Common myeloid progenitor, CD34-positive (primary cell): ENCODE measurements around the gene GSAP.

Experiments used
- CTCF ChIA-PET: fragments of 350-600 bp; sonication (Branson Sonifier 250); formaldehyde crosslinking; loops from one replicate; lab custom pipeline; 2021; ENCODE audit warnings: antibody characterized with exemption; lab: Charles Lee
- POLR2A ChIA-PET: fragments of 350-600 bp; sonication (Branson Sonifier 250); formaldehyde crosslinking; loops from one replicate; lab custom pipeline; 2021; ENCODE audit warnings: antibody characterized with exemption; lab: Charles Lee
- DNase-seq, 3 donors: peaks; one replicate each; pipeline versions ENCODE4 v3.0.0 to v3.0.0-alpha.2; 2013
- H3K27ac ChIP-seq, 2 experiments: 1 replicate in 1 of 2; 2 replicates in 1 of 2; pipeline ENCODE4 v1.7.0; 2013; ENCODE audit warnings: inconsistent platforms in 2 of 2, low read length in 2 of 2, mild to moderate bottlenecking in 2 of 2, low read depth in 1 of 2, moderate library complexity in 1 of 2; ENCODE audit not compliant: severe bottlenecking in 2 of 2, insufficient read depth in 1 of 2, poor library complexity in 1 of 2
- H3K27me3 ChIP-seq, 5 experiments: replicated peaks in 2 of 5; 1 replicate in 3 of 5; 2 replicates in 2 of 5; pipeline versions ENCODE4 v1.6.1 to v1.7.0; 2013; ENCODE audit warnings: low read length in 4 of 5, mild to moderate bottlenecking in 2 of 5, moderate library complexity in 2 of 5, inconsistent platforms in 1 of 5; ENCODE audit not compliant: insufficient read depth in 5 of 5, control insufficient read depth in 4 of 5
- H3K36me3 ChIP-seq, 4 experiments: 1 replicate in 2 of 4; 2 replicates in 2 of 4; pipeline versions ENCODE4 v1.6.1 to v1.7.0; 2013; ENCODE audit warnings: low read length in 3 of 4, control low read depth in 1 of 4, mild to moderate bottlenecking in 1 of 4; ENCODE audit not compliant: control insufficient read depth in 4 of 4, insufficient read depth in 4 of 4
- H3K4me1 ChIP-seq, 4 experiments: 1 replicate in 3 of 4; 2 replicates in 1 of 4; pipeline versions ENCODE4 v1.6.1 to v1.7.1; 2013; ENCODE audit warnings: low read length in 3 of 4, mild to moderate bottlenecking in 3 of 4, control low read depth in 1 of 4, inconsistent platforms in 1 of 4, moderate library complexity in 1 of 4; ENCODE audit not compliant: control insufficient read depth in 4 of 4, insufficient read depth in 4 of 4; ENCODE audit errors: control extremely low read depth in 1 of 4
- H3K4me3 ChIP-seq, 7 experiments: 1 replicate in 4 of 7; 2 replicates in 3 of 7; pipeline versions ENCODE4 v1.5.1 to v1.7.0; 2013; ENCODE audit warnings: mild to moderate bottlenecking in 7 of 7, low read length in 6 of 7, moderate library complexity in 6 of 7, inconsistent platforms in 2 of 7, low read depth in 2 of 7, control low read depth in 1 of 7; ENCODE audit not compliant: insufficient read depth in 4 of 7, control insufficient read depth in 1 of 7; ENCODE audit errors: extremely low read depth in 1 of 7
- H3K9me3 ChIP-seq, 5 experiments: 1 replicate in 4 of 5; 2 replicates in 1 of 5; pipeline versions ENCODE4 v1.6.1 to v1.7.1; 2013; ENCODE audit warnings: low read length in 4 of 5, mild to moderate bottlenecking in 2 of 5, inconsistent platforms in 1 of 5, low read depth in 1 of 5, moderate library complexity in 1 of 5; ENCODE audit not compliant: control insufficient read depth in 4 of 5, insufficient read depth in 2 of 5; ENCODE audit errors: control extremely low read depth in 1 of 5
- WGBS: methylation state at CpG from one replicate; pipeline ENCODE4 v1.1.5; 2013; ENCODE audit not compliant: insufficient coverage; 5-methylcytosine and 5-hydroxymethylcytosine counted together

Gene GSAP

GRCh38 chr7:77459311-77459726, 43.2 kb upstream of the GSAP start:
- no peaks in the 10 kb centered on the region for H3K36me3 ChIP-seq
- no peak overlapping the region for H3K27ac ChIP-seq
- H3K4me1 ChIP-seq = peaks cover 0 to 9% (median 1%) of the 10 kb centered on the region in 4 experiments
- no peak overlapping the region for H3K4me3 ChIP-seq
- ChIA-PET POLR2A (no interaction called here), CTCF (no interaction called here)
- WGBS = no CpG with 5 or more reads among the region's 2 CpGs
- no peak for DNase-seq
- no peaks in the 10 kb centered on the region for H3K9me3 ChIP-seq
- no peaks in the 10 kb centered on the region for H3K27me3 ChIP-seq

- Histone ChIP-seq H3K27me3 (no peaks in the 10 kb centered on the region), H3K27ac (no peak overlapping the region), H3K9me3 (no peaks in the 10 kb centered on the region), H3K4me1 (peaks cover 0 to 9% (median 2%) of the 10 kb centered on the region in 4 experiments), H3K36me3 (no peaks in the 10 kb centered on the region), H3K4me3 (no peak overlapping the region)
- WGBS = no CpG with 5 or more reads among the region's 3 CpGs
- ChIA-PET POLR2A (no interaction called here), CTCF (no interaction called here)
- no peak for DNase-seq
These were observed 42.6 kb upstream of the GSAP start for GRCh38 chr7:77458786-77459185.

DNA sequence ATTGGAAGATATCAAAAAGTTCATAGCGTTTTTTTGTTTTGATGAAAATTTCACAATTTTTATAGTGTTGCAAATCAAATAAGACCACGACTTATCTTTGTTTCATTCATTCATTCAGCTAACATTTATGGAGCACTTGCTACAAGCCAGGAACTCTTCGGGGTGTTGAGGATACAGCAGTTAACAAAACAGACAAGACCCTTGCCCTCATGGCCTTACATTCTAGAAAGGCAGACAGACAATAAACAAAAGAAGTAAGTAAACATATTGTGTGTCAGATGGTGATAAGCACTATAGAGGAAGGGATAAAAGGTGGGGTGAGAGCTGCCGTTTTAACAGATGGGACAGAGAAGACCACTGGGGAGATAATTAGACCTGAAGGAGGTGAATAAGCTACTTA, 41.6 kb upstream of the GSAP start:
- Histone ChIP-seq H3K9me3 (no peaks in the 10 kb centered on the region), H3K36me3 (no peaks in the 10 kb centered on the region), H3K4me3 (no peak overlapping the region), H3K4me1 (peaks cover 0 to 9% (median 4%) of the 10 kb centered on the region in 4 experiments), H3K27me3 (no peaks in the 10 kb centered on the region), H3K27ac (no peak overlapping the region)
- ChIA-PET CTCF (interaction anchor here (0.6 kb wide), 1 partner anchor 600 kb away, joined by 3 read pairs; no protein-coding TSS in a partner anchor), POLR2A (no interaction called here)
- DNase-seq = no peak
- WGBS = 94% methylated on average over 3 of the region's 4 CpGs

GRCh38 chr7:77456696-77457095, 40.5 kb upstream of the GSAP start:
- peaks cover 0 to 9% (median 4%) of the 10 kb centered on the region in 4 experiments for H3K4me1 ChIP-seq
- H3K27me3 ChIP-seq = no peaks in the 10 kb centered on the region
- ChIA-PET POLR2A (no interaction called here), CTCF (no interaction called here)
- H3K27ac ChIP-seq = no peak overlapping the region
- no peaks in the 10 kb centered on the region for H3K36me3 ChIP-seq
- WGBS = 43% methylated on average over 2 of the region's 4 CpGs
- H3K4me3 ChIP-seq = no peak overlapping the region
- no peaks in the 10 kb centered on the region for H3K9me3 ChIP-seq
- no peak for DNase-seq

DNA sequence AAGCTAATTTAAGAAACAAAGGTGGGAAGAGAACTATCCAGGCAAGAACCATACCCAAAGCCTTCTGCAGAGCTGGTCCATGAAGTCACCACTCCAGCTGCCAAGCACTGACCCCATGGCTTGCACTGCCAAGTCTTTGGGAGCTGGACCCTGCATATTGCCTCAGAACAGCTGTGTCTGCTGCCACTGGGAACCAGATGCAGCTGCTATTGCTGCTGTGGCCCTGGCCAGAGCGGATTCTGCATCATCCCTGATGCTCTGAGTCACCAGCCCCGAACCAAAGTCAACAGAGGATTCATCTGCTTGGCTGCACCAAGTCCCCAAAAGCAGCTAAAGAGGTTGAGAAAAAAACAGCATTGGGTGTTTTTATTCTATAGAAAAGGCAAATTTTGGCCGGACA, 39.2 kb upstream of the GSAP start:
- no peaks in the 10 kb centered on the region for H3K9me3 ChIP-seq
- POLR2A ChIA-PET = no interaction called here
- no peaks in the 10 kb centered on the region for H3K27me3 ChIP-seq
- no peaks in the 10 kb centered on the region for H3K36me3 ChIP-seq
- CTCF ChIA-PET = no interaction called here
- H3K4me1 ChIP-seq = peaks cover 0 to 9% (median 4%) of the 10 kb centered on the region in 4 experiments
- DNase-seq = no peak
- H3K27ac ChIP-seq = no peak overlapping the region
- no peak overlapping the region for H3K4me3 ChIP-seq
- whole genome bisulfite sequencing = 90% methylated on average over 2 of the region's 3 CpGs

GRCh38 chr7:77454802-77455201, 38.7 kb upstream of the GSAP start:
- 100% methylated on average over 2 of the region's 4 CpGs for WGBS
- no peak overlapping the region for H3K27ac ChIP-seq
- no peak overlapping the region for H3K4me3 ChIP-seq
- ChIA-PET CTCF (no interaction called here), POLR2A (no interaction called here)
- peaks cover 0 to 7% (median 4%) of the 10 kb centered on the region in 4 experiments for H3K4me1 ChIP-seq
- H3K27me3 ChIP-seq = no peaks in the 10 kb centered on the region
- no peaks in the 10 kb centered on the region for H3K36me3 ChIP-seq
- H3K9me3 ChIP-seq = no peaks in the 10 kb centered on the region
- DNase-seq = no peak

- no peak for DNase-seq
- no peaks in the 10 kb centered on the region for H3K27me3 ChIP-seq
- POLR2A ChIA-PET = no interaction called here
- CTCF ChIA-PET = interaction anchor here (1.3 kb wide), 1 partner anchor 14 kb away, joined by 4 read pairs; no protein-coding TSS in a partner anchor
- H3K36me3 ChIP-seq = no peaks in the 10 kb centered on the region
- WGBS = 74% methylated on average over 2 of the region's 2 CpGs
- H3K4me3 ChIP-seq = no peak overlapping the region
- H3K27ac ChIP-seq = no peak overlapping the region
- H3K4me1 ChIP-seq = peaks cover 0 to 7% (median 4%) of the 10 kb centered on the region in 4 experiments
- H3K9me3 ChIP-seq = no peaks in the 10 kb centered on the region
These were observed 37.4 kb upstream of the GSAP start for GRCh38 chr7:77453531-77453930.
